IMR-90 (cell line): ENCODE measurements around the gene AKT3. TPM values are rescaled to one million over a fixed set of nuclear protein-coding genes. Genes with fewer than 3 reads are reported as not detected.

Source experiments
- ATAC-seq: fragments of 200-7000 bp; cut with Tn5 transposase; 2 replicates; pipeline ENCODE4 v1.9.1; 2020; ENCODE audit warnings: low read depth, mild to moderate bottlenecking, moderate library complexity
- BruUV-seq: library from RNA; stranded (reverse); fragments of 400-500 nt; replicated peaks from 2 replicates; lab custom pipeline; 2021; lab: Mats Ljungman, UMichigan
- CTCF ChIA-PET: fragments of 300-600 bp; formaldehyde crosslinking; extraction: SDS; loops from one replicate; lab custom pipeline; 2021; ENCODE audit warnings: antibody characterized with exemption; lab: Yijun Ruan, JAX
- POLR2A ChIA-PET: fragments of 300-600 bp; sonication (Branson Sonifier 250); formaldehyde crosslinking; loops from one replicate; lab custom pipeline; 2022; ENCODE audit warnings: antibody characterized with exemption; ENCODE audit not compliant: unreplicated experiment; lab: Charles Lee
- DNase-seq: peaks from one replicate; pipeline ENCODE4 v3.0.0; 2013
- H2AFZ ChIP-seq: replicated peaks from 2 replicates; pipeline ENCODE3; 2013; ENCODE audit warnings: low read length, mild to moderate bottlenecking; ENCODE audit not compliant: poor library complexity
- H2AK5ac ChIP-seq: 2 replicates; pipeline ENCODE4 v1.6.1; 2013; ENCODE audit warnings: low read depth, low read length, inconsistent platforms
- H2AK9ac ChIP-seq: replicated peaks from 2 replicates; pipeline ENCODE3; 2013; ENCODE audit warnings: mild to moderate bottlenecking, low read depth, low read length, moderate library complexity; ENCODE audit not compliant: poor library complexity
- H2BK120ac ChIP-seq: 2 replicates; pipeline ENCODE4 v1.6.1; 2013; ENCODE audit warnings: low read depth, low read length, inconsistent platforms
- H2BK15ac ChIP-seq: 3 replicates; pipeline ENCODE4 v1.6.1; 2013; ENCODE audit warnings: low read depth, low read length, inconsistent platforms
- H2BK20ac ChIP-seq: 2 replicates; pipeline ENCODE4 v1.6.1; 2013; ENCODE audit warnings: low read depth, mild to moderate bottlenecking, inconsistent platforms, low read length, moderate library complexity
- H2BK5ac ChIP-seq: 2 replicates; pipeline ENCODE4 v1.6.1; 2013; ENCODE audit warnings: mild to moderate bottlenecking, low read depth, low read length, inconsistent platforms; ENCODE audit not compliant: poor library complexity, severe bottlenecking
- H3K14ac ChIP-seq: replicated peaks from 2 replicates; pipeline ENCODE4 v1.6.1; 2013; ENCODE audit warnings: low read depth, low read length, inconsistent platforms
- H3K18ac ChIP-seq: 2 replicates; pipeline ENCODE4 v1.6.1; 2013; ENCODE audit warnings: low read depth, low read length, control low read depth
- H3K23ac ChIP-seq: 2 replicates; pipeline ENCODE4 v1.6.1; 2013; ENCODE audit warnings: low read depth, low read length, inconsistent platforms
- H3K27ac ChIP-seq: 2 replicates; pipeline ENCODE4 v1.5.1; 2013; ENCODE audit warnings: mild to moderate bottlenecking, control low read depth, low read length; ENCODE audit not compliant: insufficient read depth
- H3K27me3 ChIP-seq: 2 replicates; pipeline ENCODE4 v1.6.1; 2013; ENCODE audit warnings: low read length; ENCODE audit not compliant: control insufficient read depth, insufficient read depth
- H3K36me3 ChIP-seq: 2 replicates; pipeline ENCODE4 v1.6.1; 2013; ENCODE audit warnings: low read length, mixed read lengths; ENCODE audit not compliant: control insufficient read depth, insufficient read depth
- H3K4ac ChIP-seq: 2 replicates; pipeline ENCODE4 v1.6.1; 2013; ENCODE audit warnings: low read depth, low read length, inconsistent platforms
- H3K4me1 ChIP-seq: 2 replicates; pipeline ENCODE4 v1.6.1; 2013; ENCODE audit warnings: low read length, mixed read lengths; ENCODE audit not compliant: control insufficient read depth, insufficient read depth
- H3K4me2 ChIP-seq: 2 replicates; pipeline ENCODE4 v1.6.1; 2013; ENCODE audit warnings: low read depth, mild to moderate bottlenecking, control low read depth, low read length, moderate library complexity
- H3K4me3 ChIP-seq: 2 replicates; pipeline ENCODE4 v1.5.1; 2013; ENCODE audit warnings: low read depth, mild to moderate bottlenecking, control low read depth, low read length, moderate library complexity; ENCODE audit not compliant: insufficient read depth
- H3K56ac ChIP-seq: 2 replicates; pipeline ENCODE4 v1.6.1; 2013; ENCODE audit warnings: low read length, inconsistent platforms; ENCODE audit not compliant: insufficient read depth; ENCODE audit errors: extremely low read depth
- H3K79me1 ChIP-seq, 2 experiments: 2 replicates each; pipeline ENCODE4 v1.6.1; 2013; ENCODE audit warnings: low read length in 2 of 2, inconsistent platforms in 1 of 2, low read depth in 1 of 2
- H3K9ac ChIP-seq: 2 replicates; pipeline ENCODE4 v1.6.1; 2013; ENCODE audit warnings: low read depth, low read length, control low read depth
- H3K9me1 ChIP-seq: 2 replicates; pipeline ENCODE4 v1.6.1; 2013; ENCODE audit warnings: low read length, inconsistent platforms; ENCODE audit not compliant: insufficient read depth
- H3K9me3 ChIP-seq: 2 replicates; pipeline ENCODE4 v1.6.1; 2013; ENCODE audit warnings: low read length; ENCODE audit not compliant: control insufficient read depth, insufficient read depth
- H4K20me1 ChIP-seq: 2 replicates; pipeline ENCODE4 v1.6.1; 2013; ENCODE audit warnings: low read length, inconsistent platforms; ENCODE audit not compliant: insufficient read depth
- H4K5ac ChIP-seq: 2 replicates; pipeline ENCODE4 v1.6.1; 2013; ENCODE audit warnings: mild to moderate bottlenecking, low read depth, low read length, control low read depth
- H4K8ac ChIP-seq, 2 experiments: 2 replicates each; pipeline ENCODE4 v1.6.1; 2013; ENCODE audit warnings: low read depth in 2 of 2, low read length in 2 of 2, control low read depth in 1 of 2, inconsistent platforms in 1 of 2
- H4K91ac ChIP-seq: 2 replicates; pipeline ENCODE4 v1.6.1; 2013; ENCODE audit warnings: low read depth, low read length, inconsistent platforms; ENCODE audit not compliant: insufficient read depth
- BHLHE40 ChIP-seq: fragments of 150-350 bp; IDR thresholded peaks from 2 replicates; pipeline ENCODE4 v1.6.1; 2016; ENCODE audit warnings: mild to moderate bottlenecking, low read depth, low read length
- CEBPB ChIP-seq: IDR thresholded peaks from 2 replicates; pipeline ENCODE4 v1.6.1; 2012; ENCODE audit warnings: low read depth, low read length, improper control_type of control experiment
- CHD1 ChIP-seq: IDR thresholded peaks from 2 replicates; pipeline ENCODE4 v1.6.1; 2012; ENCODE audit warnings: low read depth, low read length, improper control_type of control experiment
- CTCF ChIP-seq: conservative IDR thresholded peaks from 2 replicates; pipeline ENCODE4 v1.5.1; 2012; ENCODE audit warnings: mild to moderate bottlenecking, low read depth, low read length, improper control_type of control experiment
- FOS ChIP-seq: fragments of 150-350 bp; IDR thresholded peaks from 2 replicates; pipeline ENCODE4 v1.6.1; 2016; ENCODE audit warnings: low read depth, low read length
- MAFK ChIP-seq: IDR thresholded peaks from 2 replicates; pipeline ENCODE4 v1.6.1; 2012; ENCODE audit warnings: low read depth, low read length, improper control_type of control experiment
- MAZ ChIP-seq: IDR thresholded peaks from 2 replicates; pipeline ENCODE4 v1.6.1; 2012; ENCODE audit warnings: low read depth, mild to moderate bottlenecking, low read length, improper control_type of control experiment, moderate library complexity, borderline replicate concordance
- MXI1 ChIP-seq: IDR thresholded peaks from 2 replicates; pipeline ENCODE4 v1.6.1; 2012; ENCODE audit warnings: low read depth, mild to moderate bottlenecking, low read length, moderate library complexity, borderline replicate concordance
- POLR2A ChIP-seq: IDR thresholded peaks from 2 replicates; pipeline ENCODE4 v1.6.1; 2012; ENCODE audit warnings: mild to moderate bottlenecking, low read depth, low read length
- RAD21 ChIP-seq: IDR thresholded peaks from 2 replicates; pipeline ENCODE4 v1.6.1; 2012; ENCODE audit warnings: low read length, improper control_type of control experiment
- RCOR1 ChIP-seq: IDR thresholded peaks from 2 replicates; pipeline ENCODE4 v1.6.1; 2012; ENCODE audit warnings: mild to moderate bottlenecking, low read length, improper control_type of control experiment; ENCODE audit not compliant: insufficient replicate concordance
- SMC3 ChIP-seq: fragments of 150-350 bp; IDR thresholded peaks from 2 replicates; pipeline ENCODE4 v1.6.1; 2016; ENCODE audit warnings: low read depth, mild to moderate bottlenecking, antibody characterized with exemption, low read length, moderate library complexity
- WGBS, 2 experiments: methylation state at CpG; one replicate each; pipeline versions ENCODE4 v1.1.5 to v1.1.7; 2013; ENCODE audit warnings: missing lambda C conversion rate in 2 of 2; ENCODE audit not compliant: insufficient read length in 1 of 2; ENCODE audit errors: extremely low coverage in 2 of 2; 5-methylcytosine and 5-hydroxymethylcytosine counted together
- dilution Hi-C: fragments of 300-500 bp; cut with HindIII; formaldehyde crosslinking; loops from one replicate; pipeline ENCODE4 v1.14.3; 2018; ENCODE audit warnings: low sequenced_read_pairs; ENCODE audit not compliant: unreplicated experiment
- in situ Hi-C: fragments of 300-500 bp; cut with MboI; formaldehyde crosslinking; loops from 3 replicates; pipeline ENCODE4 v1.14.3; 2019; ENCODE audit warnings: low sequenced_read_pairs, inconsistent platforms, mixed read lengths
- intact Hi-C: fragments of 100-400 bp; cut with micrococcal nuclease; formaldehyde crosslinking; loops from 2 replicates; pipeline ENCODE4 v1.10.0; 2022
- polyA plus RNA-seq, 3 experiments: library from polyadenylated mRNA; depleted of rRNA; stranded (reverse); fragments of >200 nt; gene quantifications; 2 replicates each; pipeline ENCODE4 v1.2.3, GENCODE V29; 2012; ENCODE audit warnings: low replicate concordance in 1 of 3
- total RNA-seq: library from RNA; depleted of rRNA; stranded (reverse); fragments of >200 nt; gene quantifications from 2 replicates; pipeline ENCODE4 v1.2.3, GENCODE V29; 2012
- TF ChIP-seq, protein P1 (sequence below): fragments of 150-350 bp; IDR thresholded peaks from 2 replicates; pipeline ENCODE4 v1.6.1; 2017; ENCODE audit warnings: mild to moderate bottlenecking, antibody characterized with exemption, low read length, low read depth

Gene AKT3
- total and polyA plus RNA-seq, 2 of the 4 experiments (the other 2 are of a cell fraction): 15.2 to 19.4 TPM

DNA sequence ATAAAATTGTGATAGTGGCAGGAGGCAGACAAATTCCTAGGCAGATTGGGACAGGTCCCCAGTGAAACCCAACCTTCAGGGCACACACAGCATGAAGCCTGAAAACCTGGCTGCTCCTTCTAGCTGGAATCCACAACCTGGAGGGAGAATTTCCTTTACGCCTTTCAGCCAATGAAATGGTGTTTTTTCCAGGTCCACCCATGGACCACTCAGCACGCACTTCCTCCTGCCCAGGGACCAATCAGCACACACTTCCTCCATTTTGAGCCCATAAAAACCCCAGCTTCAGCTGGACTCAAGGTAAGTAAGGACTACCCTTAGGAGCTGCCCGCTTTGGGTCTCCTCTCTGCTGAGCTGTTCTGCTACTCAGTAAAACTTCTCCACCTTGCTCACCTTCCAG lies 120.1 kb downstream of the AKT3 start (continued):
- TF ChIP-seq RCOR1 (no peak), RAD21 (no peak), BHLHE40 (no peak)

GRCh38 chr1:243727503-243728203 lies 122.4 kb downstream of the AKT3 start:
- Histone ChIP-seq H2BK120ac (no peak overlapping the region), H2BK15ac (no peak overlapping the region), H3K14ac (no peak overlapping the region), H3K4me1 (peaks cover 4% of the 10 kb centered on the region; the same call in 1 of the 2 replicates), H3K79me1 (peaks cover 41 to 57% of the 10 kb centered on the region in 2 experiments), H4K5ac (no peak overlapping the region), H3K4me2 (no peak overlapping the region), H3K9me3 (no peaks in the 10 kb centered on the region), H3K36me3 (peaks cover 10% of the 10 kb centered on the region), H2AK5ac (no peak overlapping the region), H4K20me1 (peaks cover 3% of the 10 kb centered on the region), H2BK5ac (no peak overlapping the region), H4K8ac (no peak overlapping the region), H3K9me1 (0 out of 2 replicates have a peak, but pooled peaks cover 3% of the 10 kb centered on the region), H2AFZ (no peak overlapping the region), H3K4me3 (no peak overlapping the region), H3K4ac (no peak overlapping the region), H3K27ac (no peak overlapping the region), H3K23ac (no peak overlapping the region), H3K27me3 (no peaks in the 10 kb centered on the region), H3K18ac (no peak overlapping the region), H2AK9ac (no peak overlapping the region), H3K9ac (no peak overlapping the region), H3K56ac (no peak overlapping the region), H4K91ac (no peak overlapping the region), H2BK20ac (no peak overlapping the region)
- no CpG with 5 or more reads among the region's 4 CpGs for WGBS, 2 experiments
- POLR2A ChIA-PET: no interaction called here
- in situ Hi-C loops: loop anchor here (25.0 kb wide), 1 partner anchor 535 kb away; no protein-coding TSS in a partner anchor
- intact Hi-C loops: no loop called here
- no TSS peak for BruUV-seq
- CTCF ChIA-PET: no interaction called here
- no peak for DNase-seq
- dilution Hi-C loops: no loop called here
- no peak for ATAC-seq
- TF ChIP-seq MAFK: no peak
- no peak for TF ChIP-seq CHD1
- no peak for TF ChIP-seq MAZ
- no peak for TF ChIP-seq BHLHE40
- TF ChIP-seq POLR2A: no peak
- TF ChIP-seq CTCF: no peak
- no peak for TF ChIP-seq SMC3
- TF ChIP-seq CEBPB: no peak
- no peak for TF ChIP-seq FOS
- TF ChIP-seq MXI1: no peak
- TF ChIP-seq RAD21: no peak
- TF ChIP-seq, protein P1, sequence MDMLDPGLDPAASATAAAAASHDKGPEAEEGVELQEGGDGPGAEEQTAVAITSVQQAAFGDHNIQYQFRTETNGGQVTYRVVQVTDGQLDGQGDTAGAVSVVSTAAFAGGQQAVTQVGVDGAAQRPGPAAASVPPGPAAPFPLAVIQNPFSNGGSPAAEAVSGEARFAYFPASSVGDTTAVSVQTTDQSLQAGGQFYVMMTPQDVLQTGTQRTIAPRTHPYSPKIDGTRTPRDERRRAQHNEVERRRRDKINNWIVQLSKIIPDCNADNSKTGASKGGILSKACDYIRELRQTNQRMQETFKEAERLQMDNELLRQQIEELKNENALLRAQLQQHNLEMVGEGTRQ: no peak
